RCC 7860 (cell line): ENCODE results near the gene MON1A.
A peak's percentile ranks its signal among the peaks of the same experiment; 100 is the strongest.

Source experiments
- DNase-seq: peaks from one replicate; pipeline ENCODE4 v3.0.0-alpha.2; 2015; ENCODE audit warnings: low spot score
- FAIRE-seq: peaks from 2 replicates; lab custom pipeline; 2012; peaks lifted over from hg19 to GRCh38; lab: Jason Lieb, UNC

Gene MON1A

DNA sequence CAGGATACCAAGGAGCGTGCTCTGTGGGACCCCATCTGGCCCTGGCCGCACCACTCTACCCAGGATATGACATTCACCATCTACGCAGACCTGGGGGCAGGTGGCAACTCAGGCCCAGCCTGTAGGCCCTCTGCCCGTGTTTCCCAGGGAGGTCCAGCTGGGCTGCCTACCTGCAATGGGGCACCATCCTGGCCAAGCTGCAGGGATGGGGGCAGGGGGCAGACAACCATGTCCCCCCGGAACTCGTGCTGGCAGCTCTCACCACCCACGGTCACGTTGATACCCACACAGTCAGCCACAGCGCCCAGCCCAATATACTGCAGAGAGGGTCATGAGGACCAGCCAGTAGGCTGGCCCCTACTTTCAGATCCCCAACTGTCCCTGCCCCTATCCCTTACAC, 33.8 kb downstream of the MON1A start:
- DNase-seq = no peak
- FAIRE-seq = no peak

- FAIRE-seq = no peak
These were observed 40.3 kb downstream of the MON1A start for GRCh38 chr3:49889296-49889695.

GRCh38 chr3:49886922-49887265, 42.7 kb downstream of the MON1A start:
- no peak for DNase-seq
- no peak for FAIRE-seq

More at GRCh38 chr3:49889296-49889695, 40.3 kb downstream of the MON1A start:
- no peak for DNase-seq

GRCh38 chr3:49883998-49884397, 45.6 kb downstream of the MON1A start:
- no peak for FAIRE-seq
- DNase-seq = no peak

- no peak for FAIRE-seq
- DNase-seq = no peak
These were observed 47.4 kb downstream of the MON1A start for GRCh38 chr3:49882166-49882565.

- FAIRE-seq (no peak), DNase-seq (no peak)
These were observed 48.9 kb downstream of the MON1A start for GRCh38 chr3:49880581-49881315.

- DNase-seq (no peak), FAIRE-seq (no peak)
These were observed 49.9 kb downstream of the MON1A start for GRCh38 chr3:49879721-49880120.

- FAIRE-seq = no peak
- no peak for DNase-seq
These were observed 50.9 kb downstream of the MON1A start for GRCh38 chr3:49878686-49879085.

- no peak for DNase-seq
- FAIRE-seq = no peak
These were observed 51.9 kb downstream of the MON1A start for GRCh38 chr3:49877716-49878115.

- DNase-seq (no peak), FAIRE-seq (no peak)
These were observed 53.0 kb downstream of the MON1A start for GRCh38 chr3:49876567-49876966.

DNA sequence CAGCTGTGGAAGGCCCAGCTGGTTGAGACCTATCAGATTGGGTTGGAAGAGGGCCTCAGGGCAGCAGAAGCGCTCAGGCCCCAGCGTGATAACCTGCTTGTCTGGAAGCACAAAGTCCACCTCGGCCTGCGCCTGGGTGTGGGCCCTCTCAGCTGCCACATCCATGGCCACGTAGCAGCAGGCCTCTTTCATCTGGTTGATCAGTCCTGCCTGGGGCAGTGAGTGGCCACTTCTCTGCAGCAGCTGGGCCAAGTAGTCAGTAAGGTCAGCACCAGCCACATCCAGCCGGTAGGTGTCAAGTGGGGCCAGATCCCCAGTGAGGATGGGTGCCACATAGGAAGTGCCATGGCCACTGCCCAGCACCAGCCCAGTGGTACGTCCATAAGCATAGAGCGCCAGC, 56.0 kb downstream of the MON1A start:
- no peak for FAIRE-seq
- DNase-seq = no peak

- DNase-seq (peak; percentile 4), FAIRE-seq (no peak)
These were observed 56.8 kb downstream of the MON1A start for GRCh38 chr3:49872801-49873281.

- DNase-seq (no peak), FAIRE-seq (no peak)
These were observed 58.0 kb downstream of the MON1A start for GRCh38 chr3:49871531-49872153.

DNA sequence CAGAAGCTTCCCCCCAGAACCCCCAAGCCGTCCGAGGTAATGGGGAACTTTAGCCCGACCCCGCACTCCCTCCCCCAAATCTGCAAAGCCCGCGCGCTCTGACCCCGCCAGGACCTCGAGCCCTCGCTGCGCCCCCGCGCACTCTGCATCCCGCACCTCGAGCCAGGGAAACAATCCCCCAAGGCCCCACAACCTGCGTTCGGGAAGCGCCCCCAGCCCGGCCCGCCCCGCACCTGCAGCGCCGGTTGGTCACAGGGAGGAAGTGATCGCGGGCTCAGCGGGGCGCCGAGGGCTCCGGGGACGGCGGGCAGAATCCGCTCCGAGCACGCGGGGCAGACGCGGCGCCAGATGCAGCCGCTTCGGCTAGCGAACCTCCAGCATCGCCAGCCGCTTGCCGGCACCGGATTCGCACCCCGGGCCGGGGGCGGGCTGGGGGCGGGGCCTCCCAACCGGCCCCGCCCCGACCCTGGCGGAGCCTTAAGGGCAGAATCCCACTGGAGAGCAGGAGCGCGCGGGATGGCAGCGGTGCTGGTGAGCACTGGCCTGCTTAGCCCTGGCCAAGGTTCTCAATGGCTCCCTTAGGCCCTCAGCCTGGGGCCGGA, 60.0 kb downstream of the MON1A start, which contains the start of gene CAMKV:
Gene CAMKV (minus strand): TSS at position 382 of the 602 bp plus-strand sequence. CDS start 7,518 bp downstream, outside the sequence.
- FAIRE-seq (no peak), DNase-seq (no peak)

- no peak for FAIRE-seq
- DNase-seq = no peak
These were observed 60.6 kb downstream of the MON1A start for GRCh38 chr3:49868862-49869466.

GRCh38 chr3:49867871-49868321, 61.7 kb downstream of the MON1A start:
- DNase-seq (no peak), FAIRE-seq (no peak)

DNA sequence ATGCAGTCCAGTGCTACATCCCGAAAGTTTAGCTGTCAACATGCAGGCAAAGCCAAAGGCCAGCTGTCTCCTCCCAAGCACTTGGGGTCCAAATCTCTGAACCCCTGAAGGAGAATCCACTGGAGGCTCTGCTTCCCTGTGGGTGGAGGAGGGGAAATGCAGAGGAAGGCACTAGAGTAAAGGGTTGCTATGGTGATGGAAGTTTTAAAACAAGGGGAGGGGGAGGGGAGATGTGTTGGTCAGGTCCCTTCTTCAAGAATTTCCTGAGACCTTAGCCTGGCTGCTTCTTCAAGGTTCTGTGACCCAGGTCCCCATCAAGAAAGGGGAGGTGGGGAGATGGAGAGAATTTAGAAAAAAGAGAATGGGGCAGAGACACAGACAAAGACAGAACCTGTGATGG, 62.2 kb downstream of the MON1A start:
- FAIRE-seq = no peak

GRCh38 chr3:49865198-49865784, 64.3 kb downstream of the MON1A start:
- no peak for FAIRE-seq
- DNase-seq = no peak

More for the DNA sequence above, 62.2 kb downstream of the MON1A start:
- no peak for DNase-seq

GRCh38 chr3:49864505-49864904, 65.1 kb downstream of the MON1A start:
- FAIRE-seq (no peak), DNase-seq (no peak)

- DNase-seq = no peak
- no peak for FAIRE-seq
These were observed 69.9 kb downstream of the MON1A start for GRCh38 chr3:49859576-49860305.
